ENCODE measurements around the gene PVALB.
"Not testable (repeated sequence)": the region's sequence is repeated elsewhere in the genome, so short reads cannot be mapped to it uniquely, and the experiment has no call there.

PVALB gene

DNA sequence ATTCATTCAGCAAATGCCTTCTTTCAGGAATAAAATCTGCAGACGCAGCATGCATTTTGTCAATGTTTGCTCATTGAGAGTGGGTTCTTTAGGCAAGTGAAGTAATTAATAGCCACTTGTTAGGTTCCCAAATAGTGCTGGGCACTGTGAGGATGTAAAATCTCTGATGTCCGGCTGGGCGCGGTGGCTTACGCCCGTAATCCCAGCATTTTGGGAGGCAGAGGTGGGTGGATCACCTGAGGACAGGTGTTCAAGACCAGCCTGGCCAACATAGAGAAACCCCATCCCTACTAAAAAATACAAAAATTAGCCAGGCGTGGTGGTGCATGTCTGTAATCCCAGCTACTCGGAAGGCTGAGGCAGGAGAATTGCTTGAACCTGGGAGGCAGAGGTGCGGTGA, 62.0 kb downstream of the PVALB start:
- not testable (repeated sequence) for DNase-seq

DNA sequence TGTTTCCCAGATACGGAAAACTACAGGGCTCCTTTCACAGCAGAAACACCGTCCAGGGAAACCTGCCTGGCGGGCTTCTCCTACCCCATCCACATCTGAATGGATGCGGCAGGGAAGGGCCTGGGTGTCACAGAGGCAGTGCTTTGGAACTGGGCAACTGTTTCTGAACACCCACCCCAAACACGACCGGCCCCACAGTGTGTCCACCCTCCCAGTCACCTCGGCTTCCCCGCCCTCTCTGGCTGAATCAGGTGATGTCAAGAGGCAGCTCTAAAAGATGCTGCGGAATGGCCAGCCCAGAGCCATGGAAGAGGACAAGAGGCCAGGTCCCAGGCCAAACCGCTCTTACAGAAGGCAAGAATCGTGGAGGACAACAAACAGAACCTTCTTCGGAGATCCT, 62.9 kb downstream of the PVALB start:
- no peak for DNase-seq

DNA sequence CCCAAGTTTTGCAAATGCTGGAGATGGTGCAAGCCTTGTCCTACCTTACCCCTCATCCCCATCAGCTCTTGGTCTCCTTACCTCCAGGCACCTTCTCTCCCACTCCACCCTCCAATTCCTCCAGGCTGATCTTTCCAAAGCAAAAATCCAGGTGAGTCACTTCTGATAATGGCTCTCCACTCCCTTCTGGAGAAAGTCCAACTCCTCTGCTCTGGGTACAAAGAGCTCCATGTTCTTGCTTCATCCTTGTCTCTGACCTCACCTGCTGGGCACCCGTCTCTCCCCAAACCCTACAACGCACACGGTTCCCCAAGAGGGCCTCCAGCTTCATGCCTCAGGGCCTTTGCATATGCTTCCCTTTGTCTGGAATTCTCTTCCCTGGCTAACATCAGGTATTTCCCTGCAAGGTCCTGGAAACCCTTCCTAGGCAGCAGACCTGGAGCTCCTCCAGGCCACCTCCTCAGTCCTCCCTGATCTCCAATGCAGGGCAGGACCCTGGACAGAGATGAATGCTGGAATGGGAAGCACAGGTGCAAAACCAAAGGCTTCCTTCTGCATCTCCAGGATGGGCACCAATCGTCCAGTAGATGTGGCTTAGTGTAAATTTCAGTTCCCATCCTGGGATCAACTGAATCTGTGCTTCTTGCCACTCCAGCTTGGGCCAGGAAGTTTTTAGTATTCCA, 63.6 kb downstream of the PVALB start:
- no peak for DNase-seq

Data from T-helper 9 cell (primary cell).